Caki2 (cell line): ENCODE results near the gene DPYSL5. TPM values are rescaled to one million over a fixed set of nuclear protein-coding genes. Genes with fewer than 3 reads are reported as not detected.
"Not testable (repeated sequence)": the region's sequence is repeated elsewhere in the genome, so short reads cannot be mapped to it uniquely, and the experiment has no call there.

Source experiments
- DNase-seq: peaks from one replicate; pipeline ENCODE4 v3.0.0-alpha.2; 2015; ENCODE audit warnings: low read depth
- in situ Hi-C: cut with HindIII; loops from 2 replicates; pipeline ENCODE4 v1.10.0; 2016; ENCODE audit warnings: low sequenced_read_pairs, low pct_unique_long_range_greater_than_20kb, mixed read lengths
- total RNA-seq: library from RNA; depleted of rRNA; stranded (reverse); fragments of >200 nt; shearing (Covaris generic); gene quantifications from 2 replicates; pipeline ENCODE4 v1.2.3, GENCODE V29; 2014; ENCODE audit warnings: low replicate concordance

DPYSL5 gene
- total RNA-seq, 1 experiment from 2014 or later: 4.7 TPM

DNA sequence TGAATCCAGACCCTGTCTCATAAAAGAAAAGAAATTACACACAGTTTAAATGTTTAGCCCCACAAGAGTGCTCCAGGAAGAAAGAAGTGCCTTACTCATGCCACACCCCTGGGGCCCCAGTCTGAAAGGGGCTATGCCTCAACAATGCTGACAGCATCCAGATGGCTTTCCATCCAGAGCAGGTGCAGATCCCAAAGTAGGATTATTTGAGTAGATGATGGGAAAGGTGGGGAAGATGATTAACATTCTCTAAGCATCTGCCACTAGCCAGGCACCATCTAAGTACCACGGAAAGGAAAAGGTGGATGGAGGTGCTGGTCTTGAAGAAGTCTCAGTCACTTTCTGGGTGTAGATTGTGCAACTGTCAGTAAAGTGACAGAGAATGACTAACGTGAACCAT is 16.3 kb downstream of the DPYSL5 start:
- DNase-seq: no peak
- in situ Hi-C loops: no loop called here

DNA sequence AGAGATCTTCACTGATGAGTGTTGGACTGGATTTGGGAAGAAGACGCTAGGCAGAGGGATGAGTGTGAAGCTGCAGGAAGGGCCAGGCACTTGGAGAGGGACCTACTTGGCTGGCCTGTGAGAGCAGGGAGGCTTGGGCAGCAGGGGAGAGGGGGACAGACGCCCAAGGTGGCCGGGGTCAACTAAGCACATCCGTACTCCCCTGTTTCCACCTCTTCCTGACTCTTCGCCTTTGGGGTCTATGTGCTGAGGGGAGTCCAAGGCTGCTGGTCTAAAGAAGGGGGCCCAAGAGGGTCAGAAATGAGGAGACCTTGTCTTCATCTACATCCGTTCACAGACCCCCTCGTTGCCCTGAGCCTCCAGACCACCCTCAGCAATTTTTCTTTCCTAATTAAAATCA is 16.7 kb downstream of the DPYSL5 start:
- in situ Hi-C loops: no loop called here
- DNase-seq: no peak

DNA sequence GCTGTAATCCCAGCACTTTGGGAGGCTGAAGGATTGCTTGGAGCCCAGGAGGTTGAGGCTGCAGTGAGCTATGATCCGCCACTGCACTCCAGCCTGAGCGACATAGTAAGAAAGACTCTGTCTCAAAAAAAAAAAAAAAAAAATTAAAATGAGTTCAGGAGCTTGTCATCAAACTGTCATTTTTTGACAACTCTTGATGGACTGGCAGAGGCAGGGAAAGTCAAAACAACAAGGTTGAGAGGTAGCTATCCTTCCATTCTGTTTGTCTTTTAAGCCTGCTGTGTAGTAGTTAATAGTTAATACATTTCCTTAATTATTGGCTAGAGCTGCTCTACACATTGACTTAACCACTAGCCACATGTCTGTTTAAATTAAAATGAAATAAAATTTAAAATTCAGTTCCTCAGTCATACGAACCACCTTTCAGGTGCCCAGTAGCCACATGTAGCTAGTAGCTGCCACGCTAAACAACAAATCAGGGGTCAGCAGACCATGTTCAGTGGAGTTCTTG is 22.7 kb downstream of the DPYSL5 start:
- peak; percentile 26 for DNase-seq
- in situ Hi-C loops: no loop called here

DNA sequence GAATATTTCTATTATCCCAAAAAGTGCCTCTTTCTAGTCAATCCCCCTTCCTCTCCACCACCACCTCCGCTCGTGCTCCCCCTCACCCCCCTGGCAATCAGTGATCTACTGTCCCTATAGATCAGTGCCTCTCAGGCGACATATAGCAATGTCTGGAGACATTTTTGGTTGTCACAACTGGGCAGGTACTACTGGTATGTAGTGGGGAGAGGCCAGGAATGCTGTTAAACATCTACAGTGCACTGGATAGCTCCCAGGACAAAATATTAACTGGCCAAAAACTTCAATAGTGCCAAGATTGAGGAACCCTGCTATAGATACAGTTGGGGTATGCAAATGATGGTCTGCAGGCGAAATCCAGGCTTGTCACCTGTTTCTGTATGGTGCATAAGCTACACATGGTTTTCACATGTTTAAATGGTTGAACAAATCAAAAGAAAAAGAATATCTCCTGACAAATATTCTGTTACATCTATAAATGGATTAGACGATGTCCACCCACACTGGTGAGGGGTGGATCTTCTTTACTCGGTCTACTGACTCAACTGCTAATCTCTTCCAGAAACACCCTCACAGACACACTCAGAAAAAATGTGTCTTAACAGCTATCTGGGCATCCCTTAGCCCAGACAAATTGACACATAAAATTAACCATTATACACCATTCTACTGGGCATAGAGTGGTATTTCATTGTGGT is 25.5 kb downstream of the DPYSL5 start:
- DNase-seq: no peak
- in situ Hi-C loops: no loop called here

DNA sequence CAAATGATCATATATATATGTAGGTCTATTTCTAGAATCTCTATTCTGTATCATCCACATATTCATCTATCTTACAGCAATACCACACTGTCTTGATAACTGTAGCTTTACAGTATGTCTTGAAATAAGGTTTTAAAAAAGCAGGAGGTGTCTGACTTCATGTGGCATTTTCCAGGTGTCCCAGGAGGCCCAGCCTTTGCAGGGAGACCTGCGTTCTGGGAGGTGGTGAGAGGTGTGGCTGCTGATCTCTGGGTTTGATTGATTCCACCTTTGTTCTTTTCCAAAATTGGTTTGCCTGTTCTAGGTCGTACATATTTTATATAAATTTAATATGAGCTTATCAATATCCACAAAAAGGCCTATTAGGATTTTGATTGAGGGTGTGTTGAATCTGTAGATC is 26.6 kb downstream of the DPYSL5 start:
- in situ Hi-C loops: no loop called here
- no peak for DNase-seq

DNA sequence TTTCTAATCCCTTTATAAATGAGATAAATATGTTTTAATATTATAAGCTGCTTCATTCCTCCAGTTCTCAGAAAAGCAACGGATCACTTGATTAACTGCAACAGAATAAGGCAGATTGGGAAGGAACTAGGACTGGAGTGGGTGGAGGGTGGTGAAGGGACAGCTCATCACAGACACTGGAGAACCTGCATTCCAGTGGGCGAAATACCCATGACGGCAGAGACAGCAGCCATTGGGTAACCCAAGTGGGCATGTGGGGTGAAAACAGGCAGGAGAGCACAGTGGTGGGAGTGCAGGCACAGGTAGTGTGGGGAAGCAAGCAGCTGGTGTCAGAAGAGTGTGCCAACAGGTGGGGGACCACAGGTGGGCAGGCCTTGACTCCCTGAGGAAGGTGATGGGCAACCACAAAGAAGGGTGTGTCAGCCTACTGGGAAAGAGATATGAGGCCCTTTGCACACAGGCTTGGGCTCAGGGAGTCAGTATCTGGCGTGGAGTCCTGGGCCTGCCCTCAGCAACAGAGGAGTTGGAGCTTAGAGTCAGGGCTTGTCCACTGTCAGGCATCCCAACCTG is 27.2 kb downstream of the DPYSL5 start:
- in situ Hi-C loops: no loop called here
- no peak for DNase-seq

DNA sequence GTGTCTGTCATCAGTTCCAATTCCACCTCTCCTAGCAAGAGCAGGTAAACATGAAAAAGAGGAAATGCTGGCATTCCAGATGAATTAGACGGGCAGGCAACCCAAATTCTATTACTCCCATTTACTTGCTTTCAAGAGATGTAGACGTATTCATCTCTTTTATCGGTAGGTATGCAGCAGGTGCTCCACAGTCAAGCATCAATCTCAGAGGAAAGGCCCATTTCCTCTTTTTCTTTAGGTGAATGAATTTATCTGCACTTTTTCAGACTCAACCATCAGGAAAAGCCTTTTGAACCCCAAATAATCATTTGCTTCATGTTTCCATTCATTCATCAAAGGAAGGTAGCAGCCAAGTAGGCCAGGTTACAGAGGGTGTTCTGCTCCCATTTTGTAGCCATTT is 27.9 kb downstream of the DPYSL5 start:
- in situ Hi-C loops: no loop called here
- DNase-seq: no peak

DNA sequence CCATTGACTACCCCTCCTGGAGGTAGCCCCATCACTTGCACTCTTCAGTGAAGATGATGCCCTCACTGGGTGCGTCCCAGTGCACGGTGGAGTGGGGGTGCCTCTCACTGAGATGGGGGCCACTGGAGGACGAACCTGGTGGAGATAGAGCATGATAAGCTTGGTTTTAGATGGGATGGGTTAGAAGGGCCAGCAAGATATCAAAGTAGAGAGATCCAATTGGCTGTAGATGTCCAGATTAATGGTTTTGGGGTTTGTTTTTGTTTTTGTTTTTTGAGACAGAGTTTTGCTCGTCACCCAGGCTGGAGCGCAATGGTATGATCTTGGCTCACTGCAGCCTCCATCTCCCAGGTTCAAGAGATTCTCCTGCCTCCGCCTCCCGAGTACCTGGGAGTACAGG is 28.3 kb downstream of the DPYSL5 start:
- in situ Hi-C loops: no loop called here
- no peak for DNase-seq

DNA sequence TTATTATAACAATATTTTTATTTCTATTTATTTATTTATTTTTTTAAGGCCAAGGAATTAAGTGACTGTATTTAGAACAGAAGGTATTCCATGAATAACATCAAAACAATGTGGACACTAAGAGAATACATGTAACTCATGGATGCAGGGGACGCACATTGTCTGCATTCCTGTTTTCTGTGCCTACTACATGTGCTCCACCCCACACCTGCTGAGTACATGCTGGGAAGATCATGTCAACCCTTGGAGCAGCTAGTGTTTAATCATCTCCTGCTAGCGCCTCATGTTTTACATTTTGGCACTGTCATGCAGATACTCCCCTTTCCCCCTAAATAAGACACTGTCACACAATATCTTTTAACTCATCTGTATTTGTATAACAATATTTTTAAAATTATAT is 29.3 kb downstream of the DPYSL5 start:
- DNase-seq: no peak
- in situ Hi-C loops: no loop called here

DNA sequence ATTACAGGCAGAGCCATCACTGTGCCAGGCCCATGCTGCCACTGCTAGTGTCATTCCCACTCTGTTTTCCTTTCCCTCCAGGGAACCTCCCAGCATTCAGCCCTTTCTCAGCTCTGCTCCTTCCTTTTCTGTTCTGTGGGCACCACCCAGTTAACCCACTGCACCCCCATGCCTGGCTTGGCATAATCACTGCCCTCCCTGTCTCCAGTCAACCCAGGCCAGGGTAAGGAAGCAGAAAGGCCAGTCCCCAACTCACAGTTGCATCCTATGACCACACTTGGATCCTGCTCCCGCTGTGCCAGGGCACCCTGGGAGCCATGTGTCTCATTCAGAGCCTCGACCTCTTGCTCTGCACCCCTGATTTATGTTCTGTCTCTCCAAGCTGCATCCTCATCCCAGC is 32.2 kb downstream of the DPYSL5 start:
- DNase-seq: no peak
- in situ Hi-C loops: no loop called here

DNA sequence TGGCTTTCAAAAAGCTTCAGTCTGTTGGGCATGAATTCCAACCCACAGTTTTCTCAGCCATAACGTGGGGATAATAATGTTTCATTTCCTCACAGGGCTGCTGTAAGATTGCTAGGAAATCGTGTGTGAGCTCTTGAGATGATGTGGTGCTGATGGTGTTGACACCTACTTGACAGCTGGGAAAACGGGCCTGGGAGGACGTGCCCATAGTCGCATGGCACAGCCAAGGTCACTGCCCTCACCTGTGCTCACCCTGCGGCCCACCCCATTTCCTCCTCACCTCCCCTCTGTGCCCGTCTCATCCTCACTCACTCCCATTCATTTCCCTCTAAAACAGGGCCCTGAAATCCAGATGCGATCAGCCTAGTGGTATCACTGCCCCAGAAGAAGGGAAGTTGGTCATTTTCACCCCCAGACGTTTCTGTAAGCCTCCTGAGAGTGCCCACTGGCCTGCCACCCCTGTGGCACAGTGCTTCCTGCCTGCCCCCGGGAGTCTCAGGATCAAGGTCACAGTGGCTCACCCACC is 33.0 kb downstream of the DPYSL5 start:
- no peak for DNase-seq
- in situ Hi-C loops: no loop called here

DNA sequence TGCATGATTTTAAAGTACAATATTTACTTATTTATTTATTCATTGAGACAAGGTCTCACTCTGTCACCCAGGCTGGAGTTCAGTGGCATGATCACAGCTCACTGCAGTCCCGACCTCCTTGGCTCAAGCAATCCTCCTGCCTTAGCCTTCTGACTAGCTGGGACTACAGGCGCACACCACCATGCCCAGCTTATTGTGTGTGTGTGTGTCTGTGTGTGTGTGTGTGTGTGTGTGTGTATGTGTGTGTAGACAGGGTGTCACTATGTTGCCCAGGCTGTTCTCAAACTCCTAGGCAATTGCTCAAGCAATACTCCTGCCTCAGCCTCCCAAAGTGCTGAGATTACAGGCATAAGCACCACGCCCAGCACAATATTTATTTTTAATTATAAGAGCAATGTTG is 34.3 kb downstream of the DPYSL5 start:
- DNase-seq, in situ Hi-C loops: not testable (repeated sequence)

DNA sequence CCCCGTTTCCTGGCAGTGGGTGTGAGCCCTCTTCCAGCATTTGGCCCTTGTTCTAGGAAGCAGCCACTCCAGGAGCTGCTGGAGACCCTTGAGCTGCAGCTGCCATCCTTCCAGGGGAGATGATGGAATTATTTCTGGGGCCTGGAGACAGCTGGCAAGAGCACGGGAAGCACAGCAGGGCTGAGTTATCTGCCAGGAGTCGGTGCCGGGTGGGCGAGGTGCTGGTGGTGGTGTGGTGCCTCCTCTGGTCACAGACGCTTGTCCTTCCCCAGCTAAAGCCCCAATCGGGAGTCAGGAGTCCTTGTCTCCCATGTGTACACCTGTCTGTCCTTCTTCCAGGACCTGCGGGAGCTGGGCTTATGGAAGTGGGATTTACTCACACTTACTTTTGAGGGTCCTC is 36.0 kb downstream of the DPYSL5 start:
- in situ Hi-C loops: no loop called here

DNA sequence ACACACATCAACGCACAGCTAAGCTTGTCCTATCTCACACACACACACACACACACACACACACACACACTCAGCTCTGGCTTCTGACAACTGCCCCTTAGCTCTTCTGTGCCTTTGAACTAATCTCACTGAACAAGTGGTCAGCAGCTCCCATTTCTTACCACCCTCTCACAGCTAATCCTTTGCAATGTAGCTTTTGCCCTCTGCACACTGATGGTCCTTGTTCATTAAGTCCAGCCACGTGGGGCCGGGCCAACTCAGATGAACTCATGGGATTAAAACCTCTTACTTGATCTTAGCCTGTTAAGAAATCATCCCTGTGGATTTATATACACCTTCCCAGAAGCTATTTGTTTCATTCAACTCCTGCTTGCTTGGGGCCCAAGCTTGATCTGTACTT is 36.6 kb downstream of the DPYSL5 start:
- in situ Hi-C loops: no loop called here

More for the DNA sequence above, 36.0 kb downstream of the DPYSL5 start:
- DNase-seq: no peak

DNA sequence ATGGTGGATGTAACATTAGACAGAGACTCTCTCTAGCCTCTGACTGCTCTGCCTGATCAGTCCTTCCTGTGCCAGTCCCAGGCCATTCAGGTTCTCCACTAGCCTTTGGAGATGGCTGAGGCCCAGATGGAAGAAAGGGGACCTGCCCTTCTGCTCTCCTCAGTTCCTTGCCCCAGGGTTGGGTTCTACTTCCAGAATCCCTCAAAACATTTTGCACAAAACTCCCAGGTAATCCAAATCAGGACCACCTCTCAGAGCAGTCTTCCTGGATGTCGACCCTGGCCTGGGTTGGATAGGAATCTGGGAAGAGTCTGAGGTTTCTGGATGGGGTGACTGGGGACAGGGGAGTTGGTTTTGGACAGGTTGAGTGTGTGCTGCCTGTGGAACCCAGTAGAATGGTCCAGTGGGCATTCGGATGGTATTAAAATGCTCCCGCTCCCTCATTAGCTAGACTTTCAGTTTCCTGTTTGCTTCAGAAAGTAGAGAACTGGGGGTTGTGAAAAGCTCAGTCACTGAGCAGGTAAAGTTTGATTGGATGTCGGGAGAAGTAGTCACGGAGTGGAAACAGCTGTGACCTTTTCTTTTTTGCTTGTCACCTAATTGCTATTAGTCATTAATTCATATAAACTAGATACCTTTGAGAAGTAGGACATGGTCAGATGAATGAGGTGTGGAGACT is 37.9 kb downstream of the DPYSL5 start:
- in situ Hi-C loops: no loop called here
- DNase-seq: no peak

More for the DNA sequence above, 36.6 kb downstream of the DPYSL5 start:
- no peak for DNase-seq

DNA sequence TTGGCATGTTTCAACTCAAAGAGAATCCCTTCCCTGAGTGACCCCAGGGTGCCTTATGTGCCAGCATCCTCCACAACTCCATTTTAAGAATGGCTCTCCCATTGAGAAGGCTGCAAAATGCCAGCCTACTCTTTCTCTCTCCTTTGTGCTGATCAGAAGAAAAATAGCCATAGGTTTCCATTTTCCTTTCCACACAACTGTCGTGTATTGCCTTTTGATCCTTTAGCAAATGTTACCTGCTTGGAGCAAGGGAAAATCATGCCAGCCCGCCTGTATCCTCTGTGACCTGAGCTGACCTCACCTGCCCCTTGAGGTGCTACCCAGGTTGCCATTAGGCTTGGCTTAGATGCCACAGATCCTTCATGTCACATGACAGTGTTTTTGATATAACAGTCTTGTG is 38.8 kb downstream of the DPYSL5 start:
- no peak for DNase-seq
- in situ Hi-C loops: no loop called here

DNA sequence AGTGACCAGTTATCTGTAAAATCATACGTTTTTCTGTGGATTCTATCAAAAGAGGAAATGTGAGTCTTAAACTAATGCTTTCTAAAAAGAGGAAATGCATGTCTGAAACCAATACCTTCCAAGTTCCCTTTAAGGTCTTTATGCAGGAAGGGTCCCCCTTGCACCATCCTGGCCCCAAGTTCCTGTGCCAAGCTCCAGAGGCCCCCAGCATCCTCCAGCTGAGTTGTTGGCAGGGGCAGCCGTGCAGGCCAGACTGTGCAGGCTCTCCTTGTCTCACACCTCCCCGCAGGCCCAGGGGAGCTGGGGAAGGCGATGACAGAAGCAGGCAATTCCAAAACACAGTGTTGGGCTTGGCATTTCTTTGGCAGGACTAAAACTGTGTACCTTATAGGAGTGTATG is 39.2 kb downstream of the DPYSL5 start:
- in situ Hi-C loops: no loop called here
- DNase-seq: no peak

DNA sequence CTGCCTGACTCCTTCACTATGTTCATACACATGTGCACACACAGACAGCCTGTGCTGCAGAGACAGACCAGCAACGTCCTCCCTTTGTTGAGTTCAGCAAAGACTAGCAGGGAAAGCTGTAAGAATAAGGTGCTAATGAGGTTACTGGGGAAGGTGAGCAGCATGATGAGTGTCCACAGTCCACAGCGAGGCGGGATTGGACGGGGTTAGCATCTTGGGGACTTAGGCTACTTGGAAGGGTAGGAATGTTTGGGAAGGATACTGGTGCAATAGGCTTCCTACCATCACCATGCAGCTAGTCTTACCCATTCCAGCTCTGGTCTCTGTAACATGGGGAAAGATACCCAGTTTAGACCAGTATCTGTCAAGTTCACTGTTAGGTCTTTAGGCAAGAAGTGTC is 41.9 kb downstream of the DPYSL5 start:
- in situ Hi-C loops: no loop called here
- no peak for DNase-seq

DNA sequence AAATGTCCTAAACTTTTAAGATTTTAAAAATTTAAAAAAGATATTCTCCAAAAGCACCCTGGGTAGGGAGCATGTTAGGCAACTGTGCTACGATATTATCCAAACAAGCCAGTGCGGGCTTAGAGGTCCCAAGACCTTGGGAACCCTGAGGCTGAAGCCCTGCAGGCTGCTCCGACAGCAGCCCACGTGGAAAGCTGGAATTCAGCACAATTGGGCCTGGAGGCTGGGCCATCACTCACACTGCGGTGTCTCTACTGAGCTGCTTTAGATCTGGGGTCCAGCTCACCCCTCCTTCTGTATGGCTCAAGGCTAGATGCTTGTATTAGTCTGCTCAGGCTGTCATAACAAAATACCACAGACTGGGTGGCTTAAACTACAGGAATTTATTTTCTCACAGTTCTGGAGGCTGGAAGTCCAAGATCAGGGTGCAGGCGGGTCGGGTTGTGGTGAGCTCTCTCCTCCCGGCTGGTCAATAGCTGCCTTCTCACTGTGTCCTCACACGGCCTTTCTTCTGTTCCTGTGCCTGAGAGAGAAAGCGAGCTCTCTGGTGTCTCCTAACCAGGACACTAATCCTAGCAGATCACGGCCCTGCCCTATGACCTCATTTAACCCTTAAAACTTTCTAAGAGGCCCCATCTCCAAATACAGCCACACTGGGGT is 42.5 kb downstream of the DPYSL5 start:
- DNase-seq: no peak
- in situ Hi-C loops: no loop called here
